ENCODE data around the gene RHBDD1.
"Not testable (repeated sequence)": the region's sequence is repeated elsewhere in the genome, so short reads cannot be mapped to it uniquely, and the experiment has no call there.

The RHBDD1 gene

GRCh38 chr2:226829721-226830631, 5.9 kb upstream of the RHBDD1 start:
- no peak overlapping the region for H3K27ac Mint-ChIP-seq
- no peaks in the 10 kb centered on the region for H3K36me3 Mint-ChIP-seq (ENCODE audit: low read depth)
- DNase-seq = no peak
- no peaks in the 10 kb centered on the region for H3K27me3 Mint-ChIP-seq (ENCODE audit: low read depth, poor library complexity)
- TF ChIP-seq, protein P1, sequence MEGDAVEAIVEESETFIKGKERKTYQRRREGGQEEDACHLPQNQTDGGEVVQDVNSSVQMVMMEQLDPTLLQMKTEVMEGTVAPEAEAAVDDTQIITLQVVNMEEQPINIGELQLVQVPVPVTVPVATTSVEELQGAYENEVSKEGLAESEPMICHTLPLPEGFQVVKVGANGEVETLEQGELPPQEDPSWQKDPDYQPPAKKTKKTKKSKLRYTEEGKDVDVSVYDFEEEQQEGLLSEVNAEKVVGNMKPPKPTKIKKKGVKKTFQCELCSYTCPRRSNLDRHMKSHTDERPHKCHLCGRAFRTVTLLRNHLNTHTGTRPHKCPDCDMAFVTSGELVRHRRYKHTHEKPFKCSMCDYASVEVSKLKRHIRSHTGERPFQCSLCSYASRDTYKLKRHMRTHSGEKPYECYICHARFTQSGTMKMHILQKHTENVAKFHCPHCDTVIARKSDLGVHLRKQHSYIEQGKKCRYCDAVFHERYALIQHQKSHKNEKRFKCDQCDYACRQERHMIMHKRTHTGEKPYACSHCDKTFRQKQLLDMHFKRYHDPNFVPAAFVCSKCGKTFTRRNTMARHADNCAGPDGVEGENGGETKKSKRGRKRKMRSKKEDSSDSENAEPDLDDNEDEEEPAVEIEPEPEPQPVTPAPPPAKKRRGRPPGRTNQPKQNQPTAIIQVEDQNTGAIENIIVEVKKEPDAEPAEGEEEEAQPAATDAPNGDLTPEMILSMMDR (IDR thresholded peaks at IDR 0.05) = no peak
- no peaks in the 10 kb centered on the region for H3K4me1 Mint-ChIP-seq
- peaks cover 5% of the 10 kb centered on the region for H3K9me3 Mint-ChIP-seq
- no peak overlapping the region for H3K4me3 Mint-ChIP-seq

DNA sequence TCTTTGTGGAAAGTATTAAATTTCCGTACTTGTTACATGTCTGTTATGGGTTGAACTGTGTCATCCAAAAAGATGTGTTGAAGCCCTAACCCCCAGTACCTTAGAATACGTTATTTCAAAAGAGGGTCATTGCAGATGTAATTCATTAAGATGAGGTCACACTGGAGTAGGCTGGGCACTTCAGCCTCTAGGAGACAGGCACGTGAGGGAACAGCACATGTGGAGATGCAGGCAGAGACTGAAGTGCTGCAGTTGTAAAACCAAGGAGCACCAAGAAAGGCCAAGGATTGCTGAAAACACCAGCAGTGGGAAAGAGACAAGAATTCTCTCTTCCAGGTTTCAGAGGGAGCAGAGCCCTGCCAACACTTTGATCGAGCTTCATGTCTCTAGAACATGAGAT, 4.6 kb upstream of the RHBDD1 start:
- Mint-ChIP-seq H3K27me3 (ENCODE audit: low read depth, poor library complexity) (peaks cover 4% of the 10 kb centered on the region), H3K9me3 (peaks cover 11% of the 10 kb centered on the region), H3K4me3 (no peak overlapping the region), H3K27ac (peak overlapping the region; percentile 76), H3K4me1 (no peaks in the 10 kb centered on the region), H3K36me3 (ENCODE audit: low read depth) (no peaks in the 10 kb centered on the region)
- TF ChIP-seq, protein P1 (IDR thresholded peaks at IDR 0.05) = no peak
- DNase-seq = no peak

- no peak overlapping the region for H3K27ac Mint-ChIP-seq
- peaks cover 11% of the 10 kb centered on the region for H3K9me3 Mint-ChIP-seq
- no peak overlapping the region for H3K4me3 Mint-ChIP-seq
- TF ChIP-seq, protein P1 (IDR thresholded peaks at IDR 0.05) = no peak
- peaks cover 4% of the 10 kb centered on the region for H3K27me3 Mint-ChIP-seq (ENCODE audit: low read depth, poor library complexity)
- H3K4me1 Mint-ChIP-seq = peaks cover 7% of the 10 kb centered on the region
- DNase-seq = no peak
- H3K36me3 Mint-ChIP-seq (ENCODE audit: low read depth) = peaks cover 3% of the 10 kb centered on the region
Observed at GRCh38 chr2:226832061-226832460, 3.8 kb upstream of the RHBDD1 start.

GRCh38 chr2:226834880-226835279, 974 bp upstream of the RHBDD1 start:
- not testable (repeated sequence) for H3K27ac Mint-ChIP-seq

DNA sequence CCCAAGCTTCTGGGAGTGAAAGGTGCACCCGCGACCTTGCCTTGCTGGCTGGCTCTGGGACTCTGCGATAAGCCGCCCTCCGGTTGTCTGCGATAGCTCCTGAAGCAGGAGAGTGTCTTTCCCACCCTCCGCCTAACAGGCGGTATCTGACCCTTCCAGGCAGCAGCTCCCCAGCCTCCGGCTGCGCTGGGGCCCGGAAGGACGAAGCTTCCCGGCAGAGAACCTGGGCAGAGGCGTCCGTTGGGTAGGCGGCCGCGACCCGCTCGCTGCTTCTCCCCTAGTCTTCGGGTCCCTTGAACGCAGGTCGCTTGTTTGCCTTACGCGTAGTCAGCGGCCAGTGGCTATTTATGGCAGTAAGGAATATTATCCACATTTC, 446 bp upstream of the RHBDD1 start:
- Mint-ChIP-seq H3K27me3 (ENCODE audit: low read depth, poor library complexity) (peaks cover 4% of the 10 kb centered on the region), H3K9me3 (peaks cover 11% of the 10 kb centered on the region), H3K36me3 (ENCODE audit: low read depth) (peaks cover 36% of the 10 kb centered on the region), H3K4me3 (peak overlapping the region; percentile 88), H3K27ac (peak overlapping the region; percentile 57), H3K4me1 (peaks cover 40% of the 10 kb centered on the region)
- TF ChIP-seq, protein P1 (IDR thresholded peaks at IDR 0.05) = no peak
- peak; percentile 41 for DNase-seq

More at GRCh38 chr2:226834880-226835279, 974 bp upstream of the RHBDD1 start:
- Mint-ChIP-seq H3K4me1 (peaks cover 35% of the 10 kb centered on the region), H3K4me3 (peak overlapping the region; percentile 88), H3K36me3 (ENCODE audit: low read depth) (peaks cover 30% of the 10 kb centered on the region), H3K9me3 (peaks cover 11% of the 10 kb centered on the region)
- not testable (repeated sequence) for DNase-seq; H3K27me3 Mint-ChIP-seq (ENCODE audit: low read depth, poor library complexity)

- TF ChIP-seq, protein P1 (IDR thresholded peaks at IDR 0.05) = no peak
- H3K27ac Mint-ChIP-seq = peak overlapping the region; percentile 97
- H3K4me1 Mint-ChIP-seq = peaks cover 40% of the 10 kb centered on the region
- H3K36me3 Mint-ChIP-seq (ENCODE audit: low read depth) = peaks cover 46% of the 10 kb centered on the region
- H3K9me3 Mint-ChIP-seq = peaks cover 16% of the 10 kb centered on the region
- peak overlapping the region; percentile 88 for H3K4me3 Mint-ChIP-seq
- H3K27me3 Mint-ChIP-seq (ENCODE audit: low read depth, poor library complexity) = peaks cover 4% of the 10 kb centered on the region
- no peak for DNase-seq
Observed at GRCh38 chr2:226836548-226836885, 663 bp downstream of the RHBDD1 start.
